IMR-90 (cell line): ENCODE measurements around the gene MROH7. TPM values are rescaled to one million over a fixed set of nuclear protein-coding genes. Genes with fewer than 3 reads are reported as not detected.

Source experiments
- ATAC-seq: fragments of 200-7000 bp; cut with Tn5 transposase; 2 replicates; pipeline ENCODE4 v1.9.1; 2020; ENCODE audit warnings: low read depth, mild to moderate bottlenecking, moderate library complexity
- BruUV-seq: library from RNA; stranded (reverse); fragments of 400-500 nt; replicated peaks from 2 replicates; lab custom pipeline; 2021; lab: Mats Ljungman, UMichigan
- CTCF ChIA-PET: fragments of 300-600 bp; formaldehyde crosslinking; extraction: SDS; loops from one replicate; lab custom pipeline; 2021; ENCODE audit warnings: antibody characterized with exemption; lab: Yijun Ruan, JAX
- POLR2A ChIA-PET: fragments of 300-600 bp; sonication (Branson Sonifier 250); formaldehyde crosslinking; loops from one replicate; lab custom pipeline; 2022; ENCODE audit warnings: antibody characterized with exemption; ENCODE audit not compliant: unreplicated experiment; lab: Charles Lee
- DNase-seq: peaks from one replicate; pipeline ENCODE4 v3.0.0; 2013
- H2AFZ ChIP-seq: replicated peaks from 2 replicates; pipeline ENCODE3; 2013; ENCODE audit warnings: low read length, mild to moderate bottlenecking; ENCODE audit not compliant: poor library complexity
- H2AK5ac ChIP-seq: 2 replicates; pipeline ENCODE4 v1.6.1; 2013; ENCODE audit warnings: low read depth, low read length, inconsistent platforms
- H2AK9ac ChIP-seq: replicated peaks from 2 replicates; pipeline ENCODE3; 2013; ENCODE audit warnings: mild to moderate bottlenecking, low read depth, low read length, moderate library complexity; ENCODE audit not compliant: poor library complexity
- H2BK120ac ChIP-seq: 2 replicates; pipeline ENCODE4 v1.6.1; 2013; ENCODE audit warnings: low read depth, low read length, inconsistent platforms
- H2BK15ac ChIP-seq: 3 replicates; pipeline ENCODE4 v1.6.1; 2013; ENCODE audit warnings: low read depth, low read length, inconsistent platforms
- H2BK20ac ChIP-seq: 2 replicates; pipeline ENCODE4 v1.6.1; 2013; ENCODE audit warnings: low read depth, mild to moderate bottlenecking, inconsistent platforms, low read length, moderate library complexity
- H2BK5ac ChIP-seq: 2 replicates; pipeline ENCODE4 v1.6.1; 2013; ENCODE audit warnings: mild to moderate bottlenecking, low read depth, low read length, inconsistent platforms; ENCODE audit not compliant: poor library complexity, severe bottlenecking
- H3K14ac ChIP-seq: replicated peaks from 2 replicates; pipeline ENCODE4 v1.6.1; 2013; ENCODE audit warnings: low read depth, low read length, inconsistent platforms
- H3K18ac ChIP-seq: 2 replicates; pipeline ENCODE4 v1.6.1; 2013; ENCODE audit warnings: low read depth, low read length, control low read depth
- H3K23ac ChIP-seq: 2 replicates; pipeline ENCODE4 v1.6.1; 2013; ENCODE audit warnings: low read depth, low read length, inconsistent platforms
- H3K27ac ChIP-seq: 2 replicates; pipeline ENCODE4 v1.5.1; 2013; ENCODE audit warnings: mild to moderate bottlenecking, control low read depth, low read length; ENCODE audit not compliant: insufficient read depth
- H3K27me3 ChIP-seq: 2 replicates; pipeline ENCODE4 v1.6.1; 2013; ENCODE audit warnings: low read length; ENCODE audit not compliant: control insufficient read depth, insufficient read depth
- H3K36me3 ChIP-seq: 2 replicates; pipeline ENCODE4 v1.6.1; 2013; ENCODE audit warnings: low read length, mixed read lengths; ENCODE audit not compliant: control insufficient read depth, insufficient read depth
- H3K4ac ChIP-seq: 2 replicates; pipeline ENCODE4 v1.6.1; 2013; ENCODE audit warnings: low read depth, low read length, inconsistent platforms
- H3K4me1 ChIP-seq: 2 replicates; pipeline ENCODE4 v1.6.1; 2013; ENCODE audit warnings: low read length, mixed read lengths; ENCODE audit not compliant: control insufficient read depth, insufficient read depth
- H3K4me2 ChIP-seq: 2 replicates; pipeline ENCODE4 v1.6.1; 2013; ENCODE audit warnings: low read depth, mild to moderate bottlenecking, control low read depth, low read length, moderate library complexity
- H3K4me3 ChIP-seq: 2 replicates; pipeline ENCODE4 v1.5.1; 2013; ENCODE audit warnings: low read depth, mild to moderate bottlenecking, control low read depth, low read length, moderate library complexity; ENCODE audit not compliant: insufficient read depth
- H3K56ac ChIP-seq: 2 replicates; pipeline ENCODE4 v1.6.1; 2013; ENCODE audit warnings: low read length, inconsistent platforms; ENCODE audit not compliant: insufficient read depth; ENCODE audit errors: extremely low read depth
- H3K79me1 ChIP-seq, 2 experiments: 2 replicates each; pipeline ENCODE4 v1.6.1; 2013; ENCODE audit warnings: low read length in 2 of 2, inconsistent platforms in 1 of 2, low read depth in 1 of 2
- H3K9ac ChIP-seq: 2 replicates; pipeline ENCODE4 v1.6.1; 2013; ENCODE audit warnings: low read depth, low read length, control low read depth
- H3K9me1 ChIP-seq: 2 replicates; pipeline ENCODE4 v1.6.1; 2013; ENCODE audit warnings: low read length, inconsistent platforms; ENCODE audit not compliant: insufficient read depth
- H3K9me3 ChIP-seq: 2 replicates; pipeline ENCODE4 v1.6.1; 2013; ENCODE audit warnings: low read length; ENCODE audit not compliant: control insufficient read depth, insufficient read depth
- H4K20me1 ChIP-seq: 2 replicates; pipeline ENCODE4 v1.6.1; 2013; ENCODE audit warnings: low read length, inconsistent platforms; ENCODE audit not compliant: insufficient read depth
- H4K5ac ChIP-seq: 2 replicates; pipeline ENCODE4 v1.6.1; 2013; ENCODE audit warnings: mild to moderate bottlenecking, low read depth, low read length, control low read depth
- H4K8ac ChIP-seq, 2 experiments: 2 replicates each; pipeline ENCODE4 v1.6.1; 2013; ENCODE audit warnings: low read depth in 2 of 2, low read length in 2 of 2, control low read depth in 1 of 2, inconsistent platforms in 1 of 2
- H4K91ac ChIP-seq: 2 replicates; pipeline ENCODE4 v1.6.1; 2013; ENCODE audit warnings: low read depth, low read length, inconsistent platforms; ENCODE audit not compliant: insufficient read depth
- BHLHE40 ChIP-seq: fragments of 150-350 bp; IDR thresholded peaks from 2 replicates; pipeline ENCODE4 v1.6.1; 2016; ENCODE audit warnings: mild to moderate bottlenecking, low read depth, low read length
- CHD1 ChIP-seq: IDR thresholded peaks from 2 replicates; pipeline ENCODE4 v1.6.1; 2012; ENCODE audit warnings: low read depth, low read length, improper control_type of control experiment
- FOS ChIP-seq: fragments of 150-350 bp; IDR thresholded peaks from 2 replicates; pipeline ENCODE4 v1.6.1; 2016; ENCODE audit warnings: low read depth, low read length
- MAFK ChIP-seq: IDR thresholded peaks from 2 replicates; pipeline ENCODE4 v1.6.1; 2012; ENCODE audit warnings: low read depth, low read length, improper control_type of control experiment
- NFE2L2 ChIP-seq: fragments of 150-350 bp; IDR thresholded peaks from 2 replicates; pipeline ENCODE4 v1.6.1; 2016; ENCODE audit warnings: low read depth, mild to moderate bottlenecking, low read length
- POLR2A ChIP-seq: IDR thresholded peaks from 2 replicates; pipeline ENCODE4 v1.6.1; 2012; ENCODE audit warnings: mild to moderate bottlenecking, low read depth, low read length
- RAD21 ChIP-seq: IDR thresholded peaks from 2 replicates; pipeline ENCODE4 v1.6.1; 2012; ENCODE audit warnings: low read length, improper control_type of control experiment
- RCOR1 ChIP-seq: IDR thresholded peaks from 2 replicates; pipeline ENCODE4 v1.6.1; 2012; ENCODE audit warnings: mild to moderate bottlenecking, low read length, improper control_type of control experiment; ENCODE audit not compliant: insufficient replicate concordance
- WGBS, 2 experiments: methylation state at CpG; one replicate each; pipeline versions ENCODE4 v1.1.5 to v1.1.7; 2013; ENCODE audit warnings: missing lambda C conversion rate in 2 of 2; ENCODE audit not compliant: insufficient read length in 1 of 2; ENCODE audit errors: extremely low coverage in 2 of 2; 5-methylcytosine and 5-hydroxymethylcytosine counted together
- dilution Hi-C: fragments of 300-500 bp; cut with HindIII; formaldehyde crosslinking; loops from one replicate; pipeline ENCODE4 v1.14.3; 2018; ENCODE audit warnings: low sequenced_read_pairs; ENCODE audit not compliant: unreplicated experiment
- in situ Hi-C: fragments of 300-500 bp; cut with MboI; formaldehyde crosslinking; loops from 3 replicates; pipeline ENCODE4 v1.14.3; 2019; ENCODE audit warnings: low sequenced_read_pairs, inconsistent platforms, mixed read lengths
- intact Hi-C: fragments of 100-400 bp; cut with micrococcal nuclease; formaldehyde crosslinking; loops from 2 replicates; pipeline ENCODE4 v1.10.0; 2022
- polyA plus RNA-seq, 3 experiments: library from polyadenylated mRNA; depleted of rRNA; stranded (reverse); fragments of >200 nt; gene quantifications; 2 replicates each; pipeline ENCODE4 v1.2.3, GENCODE V29; 2012; ENCODE audit warnings: low replicate concordance in 1 of 3
- total RNA-seq: library from RNA; depleted of rRNA; stranded (reverse); fragments of >200 nt; gene quantifications from 2 replicates; pipeline ENCODE4 v1.2.3, GENCODE V29; 2012
- TF ChIP-seq, protein P1 (sequence below): conservative IDR thresholded peaks from 2 replicates; pipeline ENCODE4 v1.5.1; 2012; ENCODE audit warnings: mild to moderate bottlenecking, low read depth, low read length, improper control_type of control experiment
- TF ChIP-seq, protein P2 (sequence below): fragments of 150-350 bp; IDR thresholded peaks from 2 replicates; pipeline ENCODE4 v1.6.1; 2017; ENCODE audit warnings: mild to moderate bottlenecking, antibody characterized with exemption, low read length, low read depth

The MROH7 gene
- total and polyA plus RNA-seq, 2 of the 4 experiments (the other 2 are of a cell fraction), result not detected

DNA sequence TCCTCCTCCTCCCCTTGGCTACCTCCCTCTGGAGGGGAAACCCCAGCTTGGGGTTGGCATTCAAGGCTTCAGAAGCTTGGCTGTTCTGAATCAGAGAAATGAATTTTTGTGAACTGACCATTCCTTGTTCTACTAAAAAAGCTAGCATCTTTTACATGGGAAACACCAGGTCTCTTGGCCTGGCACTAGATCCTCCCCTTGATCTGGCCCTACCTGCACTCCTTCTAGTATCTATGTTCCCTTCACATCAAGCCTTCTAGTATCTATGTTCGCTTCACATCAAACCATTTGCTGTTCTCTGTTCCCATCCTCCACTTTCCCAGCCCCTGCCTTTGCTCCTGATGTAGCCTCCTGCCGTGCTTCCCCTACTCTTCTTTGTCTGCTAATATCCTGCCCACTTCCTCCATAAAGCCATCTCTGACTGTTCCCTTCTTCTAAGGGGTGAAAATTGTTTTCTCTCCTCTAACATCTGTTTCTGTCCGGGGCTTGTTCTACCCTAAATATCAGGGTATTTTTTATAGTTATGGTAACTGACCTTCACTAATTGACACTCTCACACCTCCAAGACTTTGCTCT lies 44.0 kb upstream of the MROH7 start:
- Histone ChIP-seq H2BK15ac (no peak overlapping the region), H3K9me3 (no peaks in the 10 kb centered on the region), H3K27me3 (no peaks in the 10 kb centered on the region), H3K4me2 (no peak overlapping the region), H4K20me1 (no peaks in the 10 kb centered on the region), H3K4me3 (no peak overlapping the region), H4K5ac (no peak overlapping the region), H2AK5ac (no peak overlapping the region), H3K9ac (no peak overlapping the region), H4K8ac (no peak overlapping the region), H2BK120ac (no peak overlapping the region), H3K18ac (no peak overlapping the region), H3K56ac (no peak overlapping the region), H4K91ac (no peak overlapping the region), H2BK5ac (no peak overlapping the region), H2AK9ac (no peak overlapping the region), H3K4me1 (no peaks in the 10 kb centered on the region), H3K14ac (no peak overlapping the region), H2BK20ac (no peak overlapping the region), H3K23ac (no peak overlapping the region), H3K9me1 (0 out of 2 replicates have a peak, but pooled peaks cover 3% of the 10 kb centered on the region), H3K4ac (no peak overlapping the region), H2AFZ (no peak overlapping the region), H3K36me3 (no peaks in the 10 kb centered on the region), H3K79me1 (no peaks in the 10 kb centered on the region), H3K27ac (no peak overlapping the region)
- in situ Hi-C loops, result no loop called here
- TF ChIP-seq, protein P1, sequence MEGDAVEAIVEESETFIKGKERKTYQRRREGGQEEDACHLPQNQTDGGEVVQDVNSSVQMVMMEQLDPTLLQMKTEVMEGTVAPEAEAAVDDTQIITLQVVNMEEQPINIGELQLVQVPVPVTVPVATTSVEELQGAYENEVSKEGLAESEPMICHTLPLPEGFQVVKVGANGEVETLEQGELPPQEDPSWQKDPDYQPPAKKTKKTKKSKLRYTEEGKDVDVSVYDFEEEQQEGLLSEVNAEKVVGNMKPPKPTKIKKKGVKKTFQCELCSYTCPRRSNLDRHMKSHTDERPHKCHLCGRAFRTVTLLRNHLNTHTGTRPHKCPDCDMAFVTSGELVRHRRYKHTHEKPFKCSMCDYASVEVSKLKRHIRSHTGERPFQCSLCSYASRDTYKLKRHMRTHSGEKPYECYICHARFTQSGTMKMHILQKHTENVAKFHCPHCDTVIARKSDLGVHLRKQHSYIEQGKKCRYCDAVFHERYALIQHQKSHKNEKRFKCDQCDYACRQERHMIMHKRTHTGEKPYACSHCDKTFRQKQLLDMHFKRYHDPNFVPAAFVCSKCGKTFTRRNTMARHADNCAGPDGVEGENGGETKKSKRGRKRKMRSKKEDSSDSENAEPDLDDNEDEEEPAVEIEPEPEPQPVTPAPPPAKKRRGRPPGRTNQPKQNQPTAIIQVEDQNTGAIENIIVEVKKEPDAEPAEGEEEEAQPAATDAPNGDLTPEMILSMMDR, result no peak
- TF ChIP-seq CHD1 (no peak), FOS (no peak), RAD21 (no peak), MAFK (no peak), RCOR1 (no peak), BHLHE40 (no peak), NFE2L2 (no peak), POLR2A (no peak)
- TF ChIP-seq, protein P2, sequence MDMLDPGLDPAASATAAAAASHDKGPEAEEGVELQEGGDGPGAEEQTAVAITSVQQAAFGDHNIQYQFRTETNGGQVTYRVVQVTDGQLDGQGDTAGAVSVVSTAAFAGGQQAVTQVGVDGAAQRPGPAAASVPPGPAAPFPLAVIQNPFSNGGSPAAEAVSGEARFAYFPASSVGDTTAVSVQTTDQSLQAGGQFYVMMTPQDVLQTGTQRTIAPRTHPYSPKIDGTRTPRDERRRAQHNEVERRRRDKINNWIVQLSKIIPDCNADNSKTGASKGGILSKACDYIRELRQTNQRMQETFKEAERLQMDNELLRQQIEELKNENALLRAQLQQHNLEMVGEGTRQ, result no peak
- dilution Hi-C loops, result no loop called here
- no CpG with 5 or more reads among the region's 3 CpGs for WGBS, 2 experiments
- ATAC-seq (no peak), DNase-seq (no peak)
- BruUV-seq, result no TSS peak
- ChIA-PET CTCF (no interaction called here), POLR2A (no interaction called here)
- intact Hi-C loops, result no loop called here
